Stimulated activated CD4-positive, alpha-beta T cell treated with anti-CD3 and anti-CD28 coated beads, Interleukin-2, amount 100 ng/mL, for 4 hours (primary cell): ENCODE results near the gene PSTPIP2.
"Not testable (repeated sequence)": the region's sequence is repeated elsewhere in the genome, so short reads cannot be mapped to it uniquely, and the experiment has no call there.

ENCODE experiments used
- DNase-seq: peaks from one replicate; pipeline ENCODE4 v3.0.0-alpha.2; 2020; ENCODE audit warnings: low read depth

Gene PSTPIP2

GRCh38 chr18:46071653-46072375, at the start of gene PSTPIP2:
Gene PSTPIP2, minus strand, starts transcription at chr18:46072260. Its CDS starts 72 bp downstream, at chr18:46072188.
- DNase-seq: peak; percentile 56

GRCh38 chr18:46113751-46114150, 41.7 kb upstream of the PSTPIP2 start:
- DNase-seq: no peak

GRCh38 chr18:46110406-46110805, 38.3 kb upstream of the PSTPIP2 start:
- DNase-seq: no peak

GRCh38 chr18:46109386-46109785, 37.3 kb upstream of the PSTPIP2 start:
- no peak for DNase-seq

- DNase-seq: peak; percentile 76
Observed at GRCh38 chr18:46104128-46104911, 32.3 kb upstream of the PSTPIP2 start, which contains the start of gene HAUS1. Gene HAUS1, plus strand, starts transcription at chr18:46104385. Its CDS starts 27 bp downstream, at chr18:46104412.

GRCh38 chr18:46099463-46099862, 27.4 kb upstream of the PSTPIP2 start:
- DNase-seq: no peak

GRCh38 chr18:46098616-46098933, 26.5 kb upstream of the PSTPIP2 start:
- DNase-seq: no peak

- peak; percentile 79 for DNase-seq
Observed at GRCh38 chr18:46097801-46098615, 25.9 kb upstream of the PSTPIP2 start, which contains the start of gene ATP5F1A. Gene ATP5F1A, minus strand, starts transcription at chr18:46098296. Its CDS starts 65 bp downstream, at chr18:46098231.

GRCh38 chr18:46097431-46097800, 25.4 kb upstream of the PSTPIP2 start:
- no peak for DNase-seq

- no peak for DNase-seq
Observed at GRCh38 chr18:46096651-46097300, 24.7 kb upstream of the PSTPIP2 start.

- DNase-seq: no peak
Observed at GRCh38 chr18:46095532-46095931, 23.5 kb upstream of the PSTPIP2 start.

GRCh38 chr18:46088501-46088900, 16.4 kb upstream of the PSTPIP2 start:
- not testable (repeated sequence) for DNase-seq

- DNase-seq: no peak
Observed at GRCh38 chr18:46084431-46084830, 12.4 kb upstream of the PSTPIP2 start.

- no peak for DNase-seq
Observed at GRCh38 chr18:46080156-46080555, 8.1 kb upstream of the PSTPIP2 start.

- no peak for DNase-seq
Observed at GRCh38 chr18:46079336-46079735, 7.3 kb upstream of the PSTPIP2 start.

- peak; percentile 51 for DNase-seq
Observed at GRCh38 chr18:46073474-46074331, 1.6 kb upstream of the PSTPIP2 start.

GRCh38 chr18:46072959-46073358, 899 bp upstream of the PSTPIP2 start:
- DNase-seq: no peak

- no peak for DNase-seq
Observed at GRCh38 chr18:46072376-46072867, 362 bp upstream of the PSTPIP2 start.

GRCh38 chr18:46070815-46071652, 1.0 kb downstream of the PSTPIP2 start:
- no peak for DNase-seq

- no peak for DNase-seq
Observed at GRCh38 chr18:46070232-46070631, 1.8 kb downstream of the PSTPIP2 start.
